Hematopoietic multipotent progenitor cell treated with erythropoietin and hydrocortisone succinate and interleukin-3 and kit ligand, for 6 days (in vitro differentiated cells): ENCODE measurements around the gene VPS37C.
"Not testable (repeated sequence)": the region's sequence is repeated elsewhere in the genome, so short reads cannot be mapped to it uniquely, and the experiment has no call there.

Experiments
- DNase-seq: peaks from one replicate; pipeline ENCODE4 v3.0.0-alpha.2; 2015

Gene VPS37C

DNA sequence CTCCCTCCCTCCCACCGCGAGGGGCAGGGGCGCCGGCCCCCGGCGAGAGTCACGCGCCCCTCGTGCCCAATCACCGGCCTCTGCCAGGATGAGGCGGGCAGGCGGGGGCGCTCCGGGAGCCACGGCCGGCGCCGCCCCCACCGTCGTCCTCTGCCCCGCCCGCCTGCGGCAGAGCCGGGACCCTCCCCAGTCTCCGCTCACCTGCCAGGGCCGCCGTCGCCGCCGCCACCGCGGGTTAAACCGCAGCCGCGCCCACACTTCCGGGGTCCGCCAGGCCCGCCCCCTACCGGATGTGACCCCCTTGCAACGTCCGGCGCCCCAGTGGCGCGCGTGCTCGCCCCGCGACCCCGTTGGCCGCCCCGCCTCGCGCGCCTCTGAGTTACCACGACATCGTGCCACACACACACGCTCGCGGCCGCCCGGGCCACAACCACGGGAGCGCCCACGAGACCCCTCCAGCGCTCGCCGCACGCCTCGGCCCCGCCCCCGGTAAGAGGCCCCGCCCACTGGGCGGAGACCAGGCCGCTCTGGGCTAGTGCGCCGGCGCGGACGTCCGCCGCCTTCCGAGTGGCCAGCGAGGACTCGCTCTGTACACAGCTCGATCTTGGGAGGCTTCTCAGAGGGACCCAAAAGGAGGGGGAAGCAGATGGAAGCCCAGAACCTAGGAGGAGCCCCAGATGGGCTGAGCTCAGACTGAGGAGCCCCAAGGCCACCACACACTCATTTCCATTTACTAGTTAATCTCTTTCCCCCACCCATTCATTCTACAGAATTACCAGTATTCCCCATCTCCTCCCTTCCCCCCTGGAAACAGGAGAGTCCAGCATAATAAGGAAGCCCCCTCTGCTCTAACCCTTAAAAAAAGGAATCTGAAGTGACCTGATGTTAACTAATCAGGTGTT is at the start of gene VPS37C:
VPS37C (minus strand) TSS at position 237 of the 902 bp plus-strand sequence. CDS start 22,597 bp downstream, outside the sequence.
- DNase-seq, result peak; percentile 90

DNA sequence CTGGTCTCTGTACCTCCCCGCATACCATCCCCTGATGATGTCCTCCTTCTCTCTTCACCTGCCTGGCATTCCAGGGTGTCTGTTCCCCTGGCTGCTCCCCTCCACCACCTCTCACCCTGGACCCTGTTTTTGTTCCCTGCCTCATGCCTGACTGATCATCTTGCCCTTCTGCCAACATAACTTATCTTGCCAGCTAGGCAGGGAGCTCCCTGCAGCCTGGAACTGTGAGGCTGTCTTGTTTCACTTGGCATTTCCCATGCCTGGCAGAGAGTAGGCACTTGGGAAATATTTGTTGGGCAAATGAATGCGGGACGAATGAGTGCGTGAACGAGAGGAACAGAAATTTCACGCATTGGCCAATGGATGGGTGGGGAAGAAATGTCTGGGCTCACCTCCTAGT is 49.4 kb upstream of the VPS37C start:
- not testable (repeated sequence) for DNase-seq

DNA sequence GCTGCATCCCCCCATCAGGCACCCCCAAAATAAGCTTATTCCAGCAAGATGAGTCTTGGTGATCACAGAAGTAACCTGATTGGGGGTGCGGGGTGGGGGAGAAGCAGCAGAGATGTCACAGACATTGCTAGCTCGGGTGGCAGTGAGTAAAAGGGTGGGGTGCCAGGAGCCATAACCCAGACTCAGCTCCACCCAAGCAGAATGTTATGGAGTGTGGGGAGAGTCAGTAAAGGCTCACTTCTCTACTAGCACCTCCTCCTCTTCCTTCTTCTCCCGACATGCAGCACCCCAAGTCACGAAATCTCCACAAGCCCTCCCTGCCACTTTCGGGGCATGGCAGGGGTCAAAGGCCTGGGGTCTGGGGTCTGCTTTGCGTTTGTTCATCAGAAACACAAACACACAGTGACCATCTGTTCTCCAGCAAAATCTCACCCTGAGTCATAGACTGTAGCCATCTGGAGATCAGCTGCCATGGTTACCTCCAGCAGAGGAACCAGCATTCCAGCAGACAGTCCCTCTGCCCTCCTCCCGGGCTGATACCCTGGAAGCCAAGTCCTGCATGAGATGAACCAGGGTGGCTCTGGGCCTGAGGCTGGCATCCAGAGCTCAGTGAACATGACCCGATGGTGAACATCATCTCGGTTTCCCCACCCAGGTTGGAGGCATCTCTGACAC is 46.5 kb upstream of the VPS37C start:
- not testable (repeated sequence) for DNase-seq

GRCh38 chr11:61204502-61205059 is 43.4 kb upstream of the VPS37C start:
- not testable (repeated sequence) for DNase-seq

DNA sequence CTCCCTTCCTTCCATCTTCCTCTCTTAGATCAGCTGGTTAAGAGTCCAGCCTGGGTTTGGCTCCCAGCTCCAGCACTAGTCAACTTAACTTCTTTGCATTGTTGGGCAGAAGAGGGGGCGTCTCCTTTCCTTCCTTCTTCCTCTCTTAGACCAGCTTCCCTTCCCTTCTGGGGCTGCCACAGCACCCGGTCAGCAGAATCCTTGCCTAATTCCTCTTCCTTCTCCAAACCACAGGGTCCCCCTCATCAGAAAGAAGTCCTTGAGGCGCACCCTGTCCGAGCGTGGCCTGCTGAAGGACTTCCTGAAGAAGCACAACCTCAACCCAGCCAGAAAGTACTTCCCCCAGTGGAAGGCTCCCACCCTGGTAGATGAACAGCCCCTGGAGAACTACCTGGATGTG is 42.6 kb upstream of the VPS37C start:
- DNase-seq, result not testable (repeated sequence)

DNA sequence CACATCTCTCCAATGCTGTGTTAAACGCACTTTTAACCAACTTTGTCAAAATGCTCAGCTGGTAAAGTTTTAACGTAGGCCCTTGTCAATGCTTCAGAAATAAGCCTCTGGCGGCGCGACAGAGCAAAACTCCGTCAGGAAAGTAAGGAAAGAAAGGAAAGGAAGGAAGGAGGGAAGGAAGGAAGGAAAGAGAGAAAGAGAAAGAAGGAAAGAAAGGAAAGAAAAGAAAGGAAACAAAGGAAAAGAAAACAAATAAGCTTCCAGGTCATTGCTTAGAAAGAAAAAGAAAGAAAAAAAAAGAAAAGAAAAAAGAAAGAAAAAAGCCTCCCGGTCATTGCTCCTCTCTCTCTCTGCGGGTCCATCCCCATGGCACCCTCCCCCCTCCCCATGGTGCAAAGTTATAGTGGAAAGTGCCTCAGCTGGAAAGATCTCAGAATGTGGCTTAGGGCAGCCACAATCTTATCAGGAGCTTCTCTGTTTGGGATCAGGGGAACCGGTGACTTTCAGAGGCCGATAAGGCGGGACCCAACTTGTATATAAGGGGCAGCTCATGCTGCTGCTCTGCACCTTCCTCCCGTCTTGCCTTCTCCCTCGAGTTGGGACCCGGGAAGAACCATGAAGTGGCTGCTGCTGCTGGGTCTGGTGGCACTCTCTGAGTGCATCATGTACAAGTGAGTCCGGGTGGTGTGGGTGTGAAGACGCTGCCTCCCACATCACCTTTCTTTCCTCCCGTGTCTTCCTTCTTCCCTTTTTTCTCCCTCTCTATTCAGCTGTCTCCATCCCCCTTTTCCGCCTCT is 41.9 kb upstream of the VPS37C start, which contains the start of gene PGA3:
PGA3 (plus strand) TSS at position 566 of the 797 bp plus-strand sequence; CDS start at position 616, 50 bp downstream.
- not testable (repeated sequence) for DNase-seq

DNA sequence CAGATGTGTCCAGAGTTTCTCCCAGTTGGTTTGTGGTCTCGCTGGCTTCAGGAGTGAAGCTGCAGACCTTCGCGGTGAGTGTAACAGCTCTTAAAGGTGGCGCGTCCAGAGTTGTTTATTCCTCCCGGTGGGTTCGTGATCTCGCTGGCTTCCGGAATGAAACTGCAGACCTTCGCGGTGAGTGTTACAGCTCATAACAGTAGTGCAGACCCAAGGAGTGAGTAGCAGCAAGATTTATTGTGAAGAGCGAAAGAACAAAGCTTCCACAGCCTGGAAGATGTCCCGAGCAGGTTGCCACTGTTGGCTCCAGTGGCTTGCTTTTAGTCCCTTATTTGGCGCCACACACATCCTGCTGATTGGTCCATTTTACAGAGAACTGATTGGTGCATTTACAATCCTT is 40.2 kb upstream of the VPS37C start:
- DNase-seq, result no peak

DNA sequence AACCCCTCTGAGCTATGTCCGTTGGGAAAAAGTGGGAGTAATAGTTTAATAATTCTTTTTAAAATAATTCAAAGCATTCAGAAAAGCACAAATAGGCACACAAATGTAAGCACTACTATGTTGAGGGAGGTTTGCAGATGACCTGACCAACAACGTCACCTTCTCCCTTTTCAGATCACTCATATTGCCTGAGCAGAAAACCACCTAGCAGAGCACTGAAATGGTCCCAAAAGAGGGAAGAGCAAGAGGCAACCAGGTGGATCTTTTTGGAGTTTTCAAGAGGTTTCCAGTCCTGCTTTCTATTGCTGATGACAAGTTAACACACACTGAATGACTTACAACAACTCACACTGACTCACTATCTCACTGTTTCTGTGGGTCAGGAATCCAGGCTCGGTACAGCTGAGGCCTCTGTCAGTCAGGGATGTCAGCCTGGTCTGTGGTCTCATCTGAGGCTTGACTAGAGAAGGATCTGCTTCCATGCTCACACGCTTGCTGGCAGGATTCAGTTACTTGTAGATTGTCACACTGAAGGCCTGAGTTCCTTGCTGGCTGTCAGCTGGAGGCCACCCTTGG is 37.8 kb upstream of the VPS37C start:
- DNase-seq, result no peak

GRCh38 chr11:61198361-61198760 is 37.1 kb upstream of the VPS37C start:
- DNase-seq, result no peak

DNA sequence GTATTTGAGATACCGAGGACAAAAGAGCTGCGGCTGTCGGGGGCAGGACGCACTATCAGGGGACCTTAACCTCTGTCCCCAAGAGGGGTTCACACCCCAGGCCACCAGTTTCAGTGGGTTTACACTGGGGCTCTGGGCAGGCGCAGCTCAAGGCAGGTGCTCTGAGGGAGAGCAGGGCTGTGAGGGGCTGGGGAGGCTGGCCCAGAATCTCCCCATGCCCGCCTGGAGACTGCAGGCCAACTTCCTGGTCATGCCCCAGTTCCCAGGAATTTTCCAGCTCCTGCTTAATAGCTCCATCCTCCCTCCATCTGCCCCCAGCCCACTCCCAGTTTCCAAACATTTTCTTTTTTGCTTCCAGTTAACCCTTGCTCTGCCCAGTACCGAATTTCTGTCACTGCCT is 34.5 kb upstream of the VPS37C start:
- no peak for DNase-seq

- DNase-seq, result no peak
These were observed 33.9 kb upstream of the VPS37C start for GRCh38 chr11:61194981-61195695.

DNA sequence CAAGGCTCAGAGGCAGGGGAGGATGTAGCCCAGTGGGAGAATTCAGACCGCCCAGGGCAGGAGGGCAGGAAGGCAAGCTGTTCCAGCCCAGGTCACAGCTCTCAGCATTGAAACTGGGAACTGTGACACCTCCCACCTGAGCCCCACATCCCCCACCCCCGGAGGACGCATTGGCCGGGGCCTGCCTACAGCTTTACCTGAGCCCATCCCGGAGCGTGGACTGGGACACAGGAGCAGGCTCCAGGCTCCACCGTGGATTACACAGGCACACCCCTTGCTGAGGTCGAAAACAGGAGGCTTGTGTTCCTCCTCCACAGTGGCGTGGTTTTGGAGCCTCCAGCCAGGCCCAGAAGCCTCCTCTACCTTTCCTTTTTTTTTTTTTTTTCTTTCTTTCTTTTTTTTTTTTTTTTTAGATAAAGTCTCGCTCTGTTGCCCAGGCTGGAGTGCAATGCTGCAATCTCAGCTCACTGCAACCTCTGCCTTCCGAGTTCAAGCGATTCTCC is 33.0 kb upstream of the VPS37C start:
- no peak for DNase-seq

DNA sequence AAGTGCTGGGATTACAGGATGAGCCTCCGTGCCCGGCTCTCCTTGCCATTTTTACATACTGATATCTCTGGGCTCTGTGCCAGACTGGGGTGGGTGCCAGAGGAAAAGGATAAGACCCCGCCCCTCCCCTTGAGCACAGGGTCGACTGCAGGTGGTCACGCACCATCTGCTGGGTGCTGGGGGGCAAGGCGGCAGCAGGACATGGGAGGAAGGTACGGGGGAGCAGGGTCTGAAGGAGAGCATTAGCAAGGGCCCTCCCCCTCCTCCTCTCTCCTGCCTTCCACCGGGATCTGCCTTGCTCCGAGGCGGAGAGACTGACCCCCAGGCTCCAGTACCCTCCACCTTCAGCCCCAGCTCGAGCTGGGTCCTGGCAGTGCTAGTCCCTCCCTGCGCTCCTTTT is 32.4 kb upstream of the VPS37C start:
- no peak for DNase-seq

DNA sequence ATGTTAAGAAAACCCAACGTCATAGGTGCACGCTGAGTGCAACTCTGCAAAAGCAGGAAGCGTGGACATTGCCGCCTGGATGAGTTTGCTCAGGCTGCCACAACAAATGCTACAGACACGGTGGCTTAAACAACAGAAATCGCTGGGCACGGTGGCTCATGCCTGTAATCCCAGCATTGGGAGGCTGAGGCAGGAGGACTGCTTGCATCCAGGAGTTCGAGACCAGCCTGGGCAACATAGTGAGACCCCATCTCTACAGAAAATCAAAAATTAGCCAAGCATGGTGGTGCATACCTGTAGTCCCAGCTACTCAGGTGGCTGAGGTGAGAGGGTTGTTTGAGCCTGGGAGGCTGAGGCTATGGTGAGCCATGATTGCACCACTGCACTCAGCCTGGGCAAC is 28.7 kb upstream of the VPS37C start:
- DNase-seq, result no peak

DNA sequence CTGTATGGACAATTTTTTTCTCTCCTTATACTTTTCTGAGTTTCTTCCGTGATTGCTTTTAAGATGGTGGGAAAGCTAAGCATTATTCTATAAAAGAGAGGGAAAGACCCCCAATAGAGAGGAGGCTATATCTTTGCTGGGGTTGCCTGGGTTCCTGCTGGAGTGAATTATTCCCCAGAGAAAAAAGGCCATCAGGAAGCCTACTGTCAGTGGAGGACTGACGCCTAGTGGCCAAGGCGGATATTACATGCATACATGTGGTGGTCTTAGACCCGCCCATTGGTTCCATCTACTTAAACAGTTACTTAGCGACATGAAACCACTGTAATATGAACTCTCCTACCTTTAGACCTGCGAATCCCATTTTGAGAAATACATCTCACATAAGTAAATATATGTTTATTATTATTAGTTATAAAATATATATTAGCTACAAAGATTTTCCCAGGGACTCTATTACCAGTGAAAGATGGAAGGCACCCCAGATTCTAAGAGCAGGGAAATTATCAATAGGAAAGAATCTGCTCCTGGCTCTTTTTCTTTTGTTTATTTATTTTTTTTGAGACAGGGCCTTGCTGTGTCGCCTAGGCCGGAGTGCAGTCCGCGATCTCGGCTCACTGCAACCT is 26.4 kb upstream of the VPS37C start:
- DNase-seq, result peak; percentile 93

- no peak for DNase-seq
These were observed 25.3 kb upstream of the VPS37C start for GRCh38 chr11:61186504-61186903.

DNA sequence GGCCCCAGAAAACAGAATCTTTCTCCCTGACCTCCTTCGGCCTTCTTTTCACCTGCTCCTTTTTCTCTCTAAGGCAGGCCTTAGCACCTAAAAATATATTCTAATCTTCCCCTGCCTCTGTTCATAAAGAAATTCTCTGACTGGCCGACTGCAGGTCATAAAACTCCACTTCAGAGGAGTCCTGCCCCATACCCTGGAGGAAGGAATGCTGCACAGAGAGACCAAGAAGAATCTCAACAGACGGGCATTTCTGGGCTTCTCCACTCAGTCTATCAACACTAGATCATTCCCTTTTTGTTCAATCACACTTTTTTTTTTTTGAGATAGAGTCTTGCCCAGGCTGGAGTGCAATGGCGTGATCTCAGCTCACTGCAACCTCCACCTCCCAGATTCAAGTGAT is 22.4 kb upstream of the VPS37C start:
- DNase-seq, result no peak

DNA sequence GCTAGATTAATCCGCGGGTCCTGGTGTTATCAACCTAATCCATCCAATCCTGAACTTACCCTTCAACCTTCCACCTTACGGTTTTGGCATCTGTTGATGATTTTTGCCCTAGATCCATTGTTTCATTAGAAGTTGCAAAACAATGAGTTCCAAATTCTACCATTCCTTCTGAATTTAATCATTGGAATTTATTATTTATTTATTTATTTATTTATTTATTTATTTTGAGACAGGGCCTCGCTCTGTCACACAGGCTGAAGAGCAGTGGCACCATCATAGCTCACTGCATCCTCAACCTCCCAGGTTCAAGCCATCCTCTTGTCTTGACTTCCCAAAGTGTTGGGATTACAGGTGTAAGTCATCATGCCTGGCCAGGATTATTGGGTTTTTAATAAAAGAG is 20.3 kb upstream of the VPS37C start:
- no peak for DNase-seq

DNA sequence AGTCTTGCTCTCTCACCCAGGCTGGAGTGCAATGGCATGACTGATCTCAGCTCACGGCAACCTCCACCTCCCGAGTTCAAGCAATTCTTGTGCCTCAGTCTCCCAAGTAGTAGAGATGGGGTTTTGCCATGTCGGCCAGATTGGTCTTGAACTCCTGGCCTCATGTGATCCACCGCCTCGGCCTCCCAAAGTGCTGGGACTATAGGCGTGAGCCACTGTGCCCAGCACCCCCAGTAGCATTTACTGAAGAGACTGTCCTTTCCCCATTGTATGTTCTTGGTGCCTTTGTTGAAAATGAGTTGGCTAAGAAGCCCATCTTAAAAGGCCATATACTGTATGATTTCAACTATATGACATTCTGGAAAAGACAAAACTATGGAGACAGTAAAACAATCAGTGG is 19.0 kb upstream of the VPS37C start:
- not testable (repeated sequence) for DNase-seq

GRCh38 chr11:61176446-61176845 is 15.2 kb upstream of the VPS37C start:
- no peak for DNase-seq

GRCh38 chr11:61174949-61175348 is 13.7 kb upstream of the VPS37C start:
- DNase-seq, result no peak
